Keratinocyte (primary cell): Measurements from ENCODE around the gene BLOC1S4.
"Not testable (repeated sequence)": the region's sequence is repeated elsewhere in the genome, so short reads cannot be mapped to it uniquely, and the experiment has no call there.

ENCODE experiments used
- EZH2 ChIP-seq: IDR thresholded peaks from one replicate; pipeline ENCODE4 v1.6.1; 2012; ENCODE audit warnings: inconsistent platforms, mild to moderate bottlenecking, low read length, moderate library complexity
- TF ChIP-seq, protein P1 (sequence below), 3 experiments: IDR thresholded peaks in 1 of 3; conservative IDR thresholded peaks in 1 of 3; optimal IDR thresholded peaks in 1 of 3; 2 replicates in 2 of 3; 3 replicates in 1 of 3; pipeline versions ENCODE3 to v1.5.1; 2011; ENCODE audit warnings: low read length in 3 of 3, mild to moderate bottlenecking in 3 of 3, moderate library complexity in 2 of 3, control low read depth in 1 of 3, inconsistent platforms in 1 of 3; ENCODE audit not compliant: insufficient read depth in 2 of 3; ENCODE audit errors: extremely low read depth in 1 of 3

DNA sequence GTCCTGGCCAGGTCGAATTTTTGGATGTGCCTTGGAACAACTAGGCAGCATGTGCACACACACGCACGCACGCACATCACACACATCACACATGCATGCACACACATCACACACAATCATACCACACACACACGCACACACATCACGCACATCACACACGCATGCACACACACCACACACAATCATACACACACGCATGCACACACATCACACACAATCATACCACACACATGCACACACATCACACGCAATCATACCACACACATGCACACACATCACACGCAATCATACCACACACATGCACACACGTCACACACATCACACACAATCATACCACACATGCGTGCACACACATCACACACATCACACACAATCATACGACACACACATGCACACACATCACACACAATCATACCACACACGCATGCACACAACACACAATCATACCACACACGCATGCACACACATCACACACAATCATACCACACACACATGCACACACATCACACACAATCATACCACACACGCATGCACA is 9.5 kb downstream of the BLOC1S4 start:
- TF ChIP-seq, protein P1, sequence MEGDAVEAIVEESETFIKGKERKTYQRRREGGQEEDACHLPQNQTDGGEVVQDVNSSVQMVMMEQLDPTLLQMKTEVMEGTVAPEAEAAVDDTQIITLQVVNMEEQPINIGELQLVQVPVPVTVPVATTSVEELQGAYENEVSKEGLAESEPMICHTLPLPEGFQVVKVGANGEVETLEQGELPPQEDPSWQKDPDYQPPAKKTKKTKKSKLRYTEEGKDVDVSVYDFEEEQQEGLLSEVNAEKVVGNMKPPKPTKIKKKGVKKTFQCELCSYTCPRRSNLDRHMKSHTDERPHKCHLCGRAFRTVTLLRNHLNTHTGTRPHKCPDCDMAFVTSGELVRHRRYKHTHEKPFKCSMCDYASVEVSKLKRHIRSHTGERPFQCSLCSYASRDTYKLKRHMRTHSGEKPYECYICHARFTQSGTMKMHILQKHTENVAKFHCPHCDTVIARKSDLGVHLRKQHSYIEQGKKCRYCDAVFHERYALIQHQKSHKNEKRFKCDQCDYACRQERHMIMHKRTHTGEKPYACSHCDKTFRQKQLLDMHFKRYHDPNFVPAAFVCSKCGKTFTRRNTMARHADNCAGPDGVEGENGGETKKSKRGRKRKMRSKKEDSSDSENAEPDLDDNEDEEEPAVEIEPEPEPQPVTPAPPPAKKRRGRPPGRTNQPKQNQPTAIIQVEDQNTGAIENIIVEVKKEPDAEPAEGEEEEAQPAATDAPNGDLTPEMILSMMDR (optimal IDR thresholded peaks at IDR 0.05 in 1 of 3, IDR thresholded peaks at IDR 0.05 in 1 of 3, conservative IDR thresholded peaks at IDR 0.05 in 1 of 3; ENCODE audit: extremely low read depth in 1 of 3, insufficient read depth in 2 of 3, low read length in 3 of 3), result not testable (repeated sequence)
- TF ChIP-seq EZH2, result not testable (repeated sequence)
